ENCODE measurements around the gene TC2N.
"Not testable (repeated sequence)": the region's sequence is repeated elsewhere in the genome, so short reads cannot be mapped to it uniquely, and the experiment has no call there.

TC2N gene

GRCh38 chr14:91751719-91752118 is 115.6 kb downstream of the TC2N start:
- no peak for DNase-seq

DNA sequence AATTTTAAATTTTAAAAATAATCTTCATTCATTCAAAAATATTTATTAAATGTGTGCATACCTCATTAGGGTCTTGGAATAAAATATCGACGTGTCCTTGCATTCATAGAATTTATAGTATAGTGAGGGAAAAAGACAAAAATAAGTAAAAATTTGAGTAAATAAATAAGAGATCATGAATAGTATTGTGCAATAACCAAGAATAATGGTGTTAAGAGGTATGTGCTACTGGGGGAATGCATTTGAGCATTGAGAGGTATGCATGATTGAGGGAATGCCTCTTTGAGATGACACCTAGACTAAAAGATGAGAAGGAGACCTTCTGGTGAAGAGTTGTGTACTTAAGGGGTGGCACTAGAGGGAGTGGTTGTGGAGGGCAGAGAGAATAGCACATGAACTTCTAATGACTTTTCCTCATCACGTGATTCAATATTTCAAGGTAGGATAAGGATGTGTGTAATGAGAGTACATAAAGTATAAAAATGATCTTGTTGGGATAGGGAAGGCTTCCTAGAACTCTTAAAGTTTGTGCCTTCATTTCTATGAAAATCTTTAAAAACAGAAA is 116.6 kb downstream of the TC2N start:
- no peak for DNase-seq

GRCh38 chr14:91749868-91750267 is 117.5 kb downstream of the TC2N start:
- no peak for DNase-seq

DNA sequence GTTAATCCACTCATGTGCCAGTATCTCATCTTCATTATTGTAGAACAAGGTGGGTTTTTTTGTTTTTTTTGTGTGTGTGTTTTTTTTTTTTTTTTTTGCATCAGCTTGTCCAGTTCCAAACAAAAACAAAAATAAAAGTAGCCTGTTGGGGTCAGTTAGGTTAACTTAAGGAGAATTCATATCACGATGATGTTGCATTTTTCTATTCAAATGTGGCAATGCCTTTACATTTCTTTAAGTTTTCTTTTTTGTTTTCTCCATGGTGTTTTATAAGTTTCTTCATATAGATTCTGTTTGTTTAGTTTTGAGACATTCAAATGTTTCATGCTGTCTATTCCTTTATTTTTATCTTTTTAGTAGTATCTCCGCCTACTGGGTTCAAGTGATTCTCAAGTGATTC is 119.3 kb downstream of the TC2N start:
- DNase-seq = no peak

DNA sequence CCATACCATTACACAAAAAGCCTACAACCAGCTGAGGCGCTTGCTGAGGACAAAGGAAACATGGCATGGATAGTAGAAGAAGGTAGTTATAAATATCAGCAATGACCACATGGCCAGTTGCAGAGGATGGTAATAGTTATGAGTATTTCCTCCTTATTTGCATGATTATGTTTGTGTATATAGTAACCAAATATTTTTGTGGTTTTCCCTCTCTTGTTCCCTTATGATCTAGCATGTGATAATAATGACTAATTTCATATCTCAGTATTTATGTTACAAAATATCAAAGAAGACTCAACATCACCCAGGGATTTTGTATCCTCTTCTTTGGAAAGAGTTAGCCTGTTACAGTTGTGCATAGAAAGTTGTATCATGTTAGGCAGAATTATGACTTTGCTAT is 122.0 kb downstream of the TC2N start:
- no peak for DNase-seq

- DNase-seq = no peak
These were observed 123.3 kb downstream of the TC2N start for GRCh38 chr14:91744068-91744480.

DNA sequence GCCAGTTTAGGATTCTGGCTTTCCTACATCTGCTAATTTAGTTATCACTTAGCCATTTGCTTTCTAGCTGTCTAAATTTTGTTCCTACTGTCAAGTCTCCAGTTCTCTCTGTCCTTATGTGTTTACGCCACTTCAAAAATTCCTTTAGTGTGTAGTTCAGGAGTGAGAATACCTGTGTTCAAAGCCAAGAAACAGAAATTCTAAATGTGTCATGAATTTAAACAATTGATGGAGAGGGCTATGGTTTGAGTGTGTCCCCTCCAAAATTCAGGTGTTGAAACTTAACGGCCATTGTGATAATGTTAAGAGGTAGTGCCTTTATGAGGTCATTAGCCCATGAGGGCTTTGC is 124.1 kb downstream of the TC2N start:
- no peak for DNase-seq

- no peak for DNase-seq
These were observed 124.6 kb downstream of the TC2N start for GRCh38 chr14:91742621-91743304.

GRCh38 chr14:91739867-91740266 is 127.5 kb downstream of the TC2N start:
- DNase-seq = not testable (repeated sequence)

GRCh38 chr14:91737619-91738018 is 129.7 kb downstream of the TC2N start:
- DNase-seq = no peak

DNA sequence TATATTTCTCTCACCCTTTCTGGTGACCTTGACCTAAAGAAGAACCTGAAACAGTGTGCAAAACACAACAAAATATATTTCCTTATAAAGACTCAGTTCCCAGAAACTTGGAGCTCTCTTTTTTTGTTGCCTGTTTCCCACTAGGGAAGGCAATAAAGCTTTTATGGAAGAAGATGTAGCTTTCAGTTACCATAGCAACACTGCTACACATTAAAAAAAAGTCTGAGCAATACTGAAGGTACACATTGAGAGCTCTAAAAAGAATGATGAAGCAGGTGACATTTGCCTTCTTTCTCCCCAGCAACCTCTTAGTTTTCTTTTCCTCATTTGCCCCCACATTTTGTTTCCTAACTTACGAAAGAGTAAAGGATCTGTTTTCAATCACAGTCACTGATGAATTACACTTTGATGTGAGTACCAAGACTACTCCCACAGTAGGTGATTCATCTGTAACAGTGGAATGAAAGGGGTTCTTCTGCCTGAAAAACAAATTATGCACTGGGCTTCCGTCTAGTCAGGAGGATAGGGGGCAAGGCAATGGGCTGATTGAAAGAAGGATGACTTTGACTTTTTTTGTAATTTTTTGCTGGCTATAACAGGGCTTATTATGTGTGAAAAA is 134.4 kb downstream of the TC2N start:
- no peak for DNase-seq

DNA sequence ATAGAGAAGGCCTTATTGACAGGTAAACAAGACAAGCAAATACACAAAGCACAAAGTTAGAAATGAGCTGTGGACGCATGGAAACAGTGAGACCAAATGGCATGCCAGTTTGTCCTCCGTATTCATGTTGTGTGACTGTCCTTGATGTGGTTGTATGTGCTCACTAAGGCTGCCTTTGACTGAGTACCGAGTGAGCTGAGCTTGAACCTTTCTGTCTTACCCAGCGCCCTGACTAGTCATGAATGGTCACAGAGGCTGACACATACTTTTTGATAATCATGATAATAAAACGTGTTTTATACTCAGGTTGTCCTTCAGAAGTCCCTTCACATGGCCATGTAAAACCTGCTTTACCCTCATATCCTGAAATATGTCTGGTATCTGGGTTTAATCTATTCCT is 134.9 kb downstream of the TC2N start:
- DNase-seq = no peak

- DNase-seq = no peak
These were observed 135.3 kb downstream of the TC2N start, which contains the start of gene CATSPERB for GRCh38 chr14:91731986-91732385. Gene CATSPERB, minus strand, starts transcription at chr14:91732086. Its CDS starts 2,607 bp downstream, at chr14:91729479.

DNA sequence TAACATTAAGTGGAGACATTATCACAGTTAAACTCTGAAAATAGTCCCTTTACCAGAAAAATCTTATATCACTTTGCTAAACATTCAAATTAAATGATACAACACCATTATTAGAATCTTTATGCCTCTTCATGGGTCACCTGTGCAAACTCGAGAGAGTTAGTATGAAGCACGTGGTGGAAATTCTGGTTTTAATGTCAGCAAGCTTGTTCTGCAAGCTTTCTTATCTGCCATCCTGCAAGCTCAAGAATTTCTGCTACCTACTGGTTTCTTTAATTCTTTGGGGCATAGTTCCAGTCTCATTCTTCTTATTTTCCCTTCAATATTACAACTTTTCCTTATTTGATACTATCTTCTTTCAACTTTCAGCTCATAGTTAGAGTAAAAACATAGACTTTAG is 136.3 kb downstream of the TC2N start:
- no peak for DNase-seq

- DNase-seq = no peak
These were observed 137.6 kb downstream of the TC2N start for GRCh38 chr14:91729756-91730155.
